SIG-M5 (cell line): ENCODE results near the gene FKBP11.
"Not testable (repeated sequence)": the region's sequence is repeated elsewhere in the genome, so short reads cannot be mapped to it uniquely, and the experiment has no call there.

Source experiments
- DNase-seq: peaks from one replicate; lab custom pipeline; 2025; lab: John Stamatoyannopoulos, UW

Gene FKBP11

DNA sequence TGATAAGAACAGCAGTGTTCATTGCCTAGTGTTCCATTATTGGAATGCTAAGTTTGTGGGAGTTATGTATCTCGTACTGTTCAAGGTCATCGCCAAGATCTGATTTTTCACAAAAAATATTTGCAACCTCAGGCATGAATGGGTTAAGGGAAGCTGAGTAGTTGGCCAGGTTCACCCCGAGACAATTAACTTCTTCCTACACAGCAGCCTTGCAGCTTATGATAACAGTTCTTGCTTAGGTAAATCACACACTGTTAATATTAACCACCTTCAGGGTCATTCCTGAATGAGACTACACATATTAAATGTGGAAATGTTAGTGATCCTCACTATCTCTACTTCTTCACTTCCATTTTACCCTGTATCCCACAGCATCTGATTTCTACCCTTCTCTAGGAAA is 18.0 kb downstream of the FKBP11 start:
- DNase-seq: no peak

GRCh38 chr12:48903982-48904411 is 21.3 kb downstream of the FKBP11 start:
- DNase-seq: no peak

GRCh38 chr12:48903363-48903981 is 21.8 kb downstream of the FKBP11 start:
- DNase-seq: no peak

DNA sequence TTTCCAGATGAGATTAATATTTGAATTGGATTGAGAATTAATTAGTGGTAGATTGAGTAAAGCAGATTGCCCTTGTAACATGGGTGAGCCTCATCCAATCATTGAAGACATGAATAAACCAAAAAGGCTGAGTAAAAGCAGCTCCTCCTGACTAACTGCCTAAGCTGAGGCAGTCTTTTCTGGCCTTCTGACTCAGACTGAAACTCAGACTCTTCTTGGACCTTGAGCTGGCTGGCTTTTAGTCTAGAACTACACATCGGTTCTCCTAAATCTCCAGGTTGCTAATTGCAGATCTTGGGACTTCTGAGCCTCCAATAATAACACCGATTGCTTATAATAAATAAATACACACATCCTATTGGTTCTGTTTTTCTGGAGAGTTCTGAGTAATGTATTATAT is 24.0 kb downstream of the FKBP11 start:
- no peak for DNase-seq

- DNase-seq: no peak
These were observed 25.6 kb downstream of the FKBP11 start for GRCh38 chr12:48899651-48900050.

DNA sequence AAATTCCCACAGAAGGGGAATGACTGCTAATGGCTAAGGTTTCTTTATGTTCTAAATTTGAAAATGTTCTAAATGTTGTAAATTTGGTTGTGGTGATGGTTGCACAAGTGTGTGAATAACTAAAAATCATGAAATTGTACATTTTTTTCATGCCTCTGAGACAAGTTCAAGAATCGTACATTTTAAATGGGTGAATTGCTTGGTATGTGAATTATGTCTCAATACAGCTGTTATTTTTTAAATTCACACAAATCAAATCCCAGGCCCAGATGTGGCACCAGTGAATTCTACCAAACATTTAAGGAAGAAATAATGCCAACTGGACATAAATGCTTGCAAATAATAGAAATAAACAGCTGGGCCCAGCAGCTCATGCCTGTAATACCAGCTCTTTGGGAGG is 31.0 kb downstream of the FKBP11 start:
- no peak for DNase-seq

DNA sequence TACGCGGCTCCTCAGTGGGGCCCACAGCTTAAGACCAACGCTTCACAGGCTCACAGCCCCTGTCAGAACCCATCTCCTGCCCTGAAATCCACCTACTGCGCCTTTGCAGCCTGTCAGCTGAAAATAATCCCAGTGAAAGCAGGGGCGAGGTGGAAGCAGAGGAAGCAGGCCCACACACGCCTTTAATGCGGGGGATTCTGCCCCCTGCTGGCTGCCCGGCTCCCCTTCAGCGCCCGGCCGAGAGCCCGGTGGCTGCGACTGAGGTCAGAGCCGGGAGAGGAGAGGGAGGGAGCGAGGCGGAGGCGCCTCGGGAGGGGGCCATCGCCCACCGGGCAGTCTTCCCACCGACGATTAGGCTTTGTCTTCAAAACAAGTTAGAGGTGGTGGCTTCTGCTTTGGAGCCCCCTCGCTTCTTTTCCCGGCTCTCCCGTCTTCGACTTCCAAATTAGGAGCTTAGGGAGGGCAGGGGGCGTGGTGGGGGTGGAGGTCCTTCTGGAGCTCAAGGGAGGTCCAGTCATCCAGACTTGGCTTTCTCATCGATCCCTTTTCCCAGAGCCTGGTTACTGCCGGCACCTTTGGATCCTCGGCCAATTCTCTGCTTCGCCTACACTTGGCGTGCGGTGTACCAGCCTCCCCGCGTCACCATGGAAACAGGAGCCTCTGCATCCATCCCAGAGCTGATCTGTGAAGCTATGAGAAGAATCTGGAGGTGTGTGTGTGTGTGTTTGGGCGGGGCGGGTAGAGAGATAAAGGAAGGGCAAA is 34.5 kb downstream of the FKBP11 start:
- DNase-seq: no peak

GRCh38 chr12:48889679-48890078 is 35.6 kb downstream of the FKBP11 start:
- DNase-seq: no peak

GRCh38 chr12:48883305-48884161 is 41.8 kb downstream of the FKBP11 start:
- no peak for DNase-seq

GRCh38 chr12:48882972-48883304 is 42.4 kb downstream of the FKBP11 start:
- no peak for DNase-seq

- no peak for DNase-seq
These were observed 43.0 kb downstream of the FKBP11 start for GRCh38 chr12:48882315-48882687.

- DNase-seq: no peak
These were observed 43.5 kb downstream of the FKBP11 start for GRCh38 chr12:48881686-48882314.

- DNase-seq: no peak
These were observed 44.6 kb downstream of the FKBP11 start for GRCh38 chr12:48880647-48881046.

DNA sequence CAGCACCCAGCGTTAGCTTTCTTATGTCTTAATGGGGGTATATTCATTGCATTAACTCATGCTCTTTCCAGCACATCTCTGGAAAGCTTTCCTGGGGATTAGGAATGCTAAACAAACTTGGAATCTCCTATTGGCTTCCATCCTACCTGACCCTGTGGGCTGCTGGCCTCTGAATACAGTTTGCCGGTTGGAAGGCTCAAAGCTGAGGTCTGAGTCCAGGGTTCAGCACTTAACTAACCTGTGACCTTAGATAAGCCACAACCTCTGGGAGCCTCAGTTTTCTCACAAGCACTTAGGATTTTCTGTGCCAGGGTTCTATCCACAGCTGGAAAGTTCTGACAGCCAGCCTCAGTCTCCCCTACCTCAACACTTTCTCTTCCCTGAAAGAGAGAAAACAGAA is 46.7 kb downstream of the FKBP11 start:
- no peak for DNase-seq

DNA sequence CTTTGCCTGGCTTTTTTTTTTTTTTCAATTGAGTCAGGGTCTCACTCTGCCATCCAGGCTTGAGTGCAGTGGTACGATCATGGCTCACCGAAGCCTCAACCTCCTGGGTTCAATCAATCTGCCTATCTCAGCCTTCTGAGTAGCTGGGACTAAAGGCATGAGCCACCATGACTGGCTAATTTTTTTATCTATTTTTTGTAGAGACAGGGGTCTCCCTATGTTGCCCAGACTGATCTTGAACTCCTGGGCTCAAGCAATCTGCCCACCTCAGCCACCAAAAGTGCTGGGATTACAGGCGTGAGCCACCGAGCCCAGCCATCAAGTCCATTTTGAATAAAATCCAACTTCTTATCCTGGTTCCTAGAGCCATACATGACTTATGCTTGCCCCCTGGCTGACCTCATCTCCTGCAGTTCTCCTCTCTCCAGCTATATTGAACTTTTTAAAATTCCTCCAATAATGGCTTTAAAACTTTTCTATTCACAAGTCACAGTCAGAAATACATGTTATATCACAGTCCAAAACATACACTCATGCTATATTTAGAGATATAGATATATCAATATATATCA is 49.3 kb downstream of the FKBP11 start:
- no peak for DNase-seq

GRCh38 chr12:48873534-48873933 is 51.8 kb downstream of the FKBP11 start:
- DNase-seq: not testable (repeated sequence)

DNA sequence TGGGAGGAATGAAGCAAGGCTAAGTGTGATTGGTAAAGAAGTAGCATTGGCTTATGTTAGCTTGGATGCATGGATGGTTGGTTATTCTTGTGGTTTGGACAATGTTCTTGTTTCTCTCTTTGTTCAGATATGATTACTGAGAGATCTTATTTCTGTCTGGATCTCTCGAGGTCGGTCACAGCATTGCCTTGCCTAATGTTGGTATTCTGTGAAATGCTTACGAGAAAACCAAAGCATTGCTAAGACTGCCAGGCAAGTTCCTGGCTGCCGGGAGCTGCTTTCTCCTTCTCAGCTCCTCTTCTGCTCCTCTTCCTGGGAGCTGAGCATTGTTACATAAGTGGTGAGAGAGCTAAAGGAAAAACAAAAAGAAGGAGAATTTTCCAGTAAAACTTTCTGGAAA is 52.2 kb downstream of the FKBP11 start:
- DNase-seq: no peak
